Right lung (tissue), 5 donors: Measurements from ENCODE around the gene IL1RN. TPM values are rescaled to one million over a fixed set of nuclear protein-coding genes. Genes with fewer than 3 reads are reported as not detected.

Source experiments
- DNase-seq, 2 donors: peaks; one replicate each; pipeline ENCODE4 v3.0.0-alpha.2; 2013
- polyA plus RNA-seq, 5 donors: library from polyadenylated mRNA; unstranded; fragments of 120-200 nt; gene quantifications; one replicate each; pipeline versions ENCODE4 v1.2.1 to v1.2.3, GENCODE V29; 2013; ENCODE audit warnings: inconsistent platforms in 1 of 5, low replicate concordance in 1 of 5; ENCODE audit not compliant: insufficient read length in 5 of 5, insufficient read depth in 1 of 5

IL1RN gene
- polyA plus RNA-seq, 5 donors, result 0.21 to 1.5 (median 1.2) TPM

- no peak for DNase-seq
Measured at GRCh38 chr2:113127646-113128570, 510 bp downstream of the IL1RN start.

DNA sequence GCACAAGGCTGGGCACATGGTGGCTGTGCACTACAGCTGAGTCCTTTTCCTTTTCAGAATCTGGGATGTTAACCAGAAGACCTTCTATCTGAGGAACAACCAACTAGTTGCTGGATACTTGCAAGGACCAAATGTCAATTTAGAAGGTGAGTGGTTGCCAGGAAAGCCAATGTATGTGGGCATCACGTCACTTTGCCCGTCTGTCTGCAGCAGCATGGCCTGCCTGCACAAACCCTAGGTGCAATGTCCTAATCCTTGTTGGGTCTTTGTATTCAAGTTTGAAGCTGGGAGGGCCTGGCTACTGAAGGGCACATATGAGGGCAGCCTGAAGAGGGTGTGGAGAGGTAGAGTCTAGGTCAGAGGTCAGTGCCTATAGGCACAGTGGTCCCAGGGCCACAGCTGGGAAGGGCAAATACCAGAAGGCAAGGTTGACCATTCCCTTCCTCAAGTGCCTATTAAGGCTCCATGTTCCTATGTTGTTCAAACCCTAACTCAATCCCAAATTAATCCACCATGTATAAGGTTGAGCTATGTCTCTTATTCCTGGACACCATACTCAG lies 2.2 kb downstream of the IL1RN start:
- DNase-seq, result no peak

DNA sequence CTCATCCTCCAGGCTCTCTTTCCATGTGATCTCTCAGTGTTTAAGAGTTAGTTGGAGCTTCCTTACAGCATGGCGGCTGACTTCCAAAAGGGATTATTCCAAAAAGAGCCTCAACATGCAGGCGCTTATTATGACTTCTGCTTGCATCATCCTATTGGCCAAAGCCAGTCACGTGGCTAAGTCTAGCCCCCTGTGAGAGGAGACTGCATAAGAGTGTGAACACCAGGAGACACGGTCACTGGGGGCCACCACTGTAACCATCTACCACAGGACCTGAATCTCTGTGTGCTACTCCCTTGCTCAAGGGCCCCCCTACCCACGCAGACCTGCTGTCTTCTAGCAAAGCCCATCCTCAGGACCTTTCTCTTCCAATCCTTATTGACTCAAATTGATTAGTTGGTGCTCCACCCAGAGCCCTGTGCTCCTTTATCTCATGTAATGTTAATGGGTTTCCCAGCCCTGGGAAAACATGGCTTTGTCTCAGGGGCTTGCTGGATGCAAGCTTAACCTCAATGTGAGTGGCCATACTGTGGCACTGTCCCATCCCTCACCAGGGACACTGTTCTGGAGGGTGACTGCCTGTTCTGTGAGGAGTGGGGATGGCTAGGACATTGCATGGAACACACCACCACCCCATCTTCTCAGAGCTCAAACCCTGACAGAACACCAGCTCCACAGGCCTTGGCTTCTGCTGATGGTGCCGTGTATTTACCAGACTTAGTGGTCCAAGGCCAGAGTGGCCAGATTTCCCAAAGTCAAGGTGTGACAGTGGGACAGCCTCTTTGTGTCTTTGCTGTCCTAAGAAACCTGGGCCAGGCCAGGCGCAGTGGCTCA lies 4.2 kb downstream of the IL1RN start:
- no peak for DNase-seq

DNA sequence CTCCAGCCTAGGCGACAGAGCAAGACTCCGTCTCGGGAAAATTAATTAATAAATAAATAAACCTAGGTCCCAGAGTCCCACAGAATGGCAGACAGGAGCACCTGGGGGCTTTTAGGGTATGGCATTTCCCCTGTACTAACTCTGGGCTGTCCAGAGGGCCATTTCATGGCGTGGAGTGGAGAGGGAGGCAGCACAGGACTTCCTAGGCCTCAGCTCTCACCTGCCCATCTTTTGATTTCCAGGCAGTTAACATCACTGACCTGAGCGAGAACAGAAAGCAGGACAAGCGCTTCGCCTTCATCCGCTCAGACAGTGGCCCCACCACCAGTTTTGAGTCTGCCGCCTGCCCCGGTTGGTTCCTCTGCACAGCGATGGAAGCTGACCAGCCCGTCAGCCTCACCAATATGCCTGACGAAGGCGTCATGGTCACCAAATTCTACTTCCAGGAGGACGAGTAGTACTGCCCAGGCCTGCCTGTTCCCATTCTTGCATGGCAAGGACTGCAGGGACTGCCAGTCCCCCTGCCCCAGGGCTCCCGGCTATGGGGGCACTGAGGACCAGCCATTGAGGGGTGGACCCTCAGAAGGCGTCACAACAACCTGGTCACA lies 5.1 kb downstream of the IL1RN start:
- no peak for DNase-seq

GRCh38 chr2:113133704-113134598 lies 6.6 kb downstream of the IL1RN start:
- DNase-seq, result no peak

GRCh38 chr2:113134717-113135116 lies 7.3 kb downstream of the IL1RN start:
- DNase-seq, result no peak

GRCh38 chr2:113135317-113135716 lies 7.9 kb downstream of the IL1RN start:
- DNase-seq, result no peak

DNA sequence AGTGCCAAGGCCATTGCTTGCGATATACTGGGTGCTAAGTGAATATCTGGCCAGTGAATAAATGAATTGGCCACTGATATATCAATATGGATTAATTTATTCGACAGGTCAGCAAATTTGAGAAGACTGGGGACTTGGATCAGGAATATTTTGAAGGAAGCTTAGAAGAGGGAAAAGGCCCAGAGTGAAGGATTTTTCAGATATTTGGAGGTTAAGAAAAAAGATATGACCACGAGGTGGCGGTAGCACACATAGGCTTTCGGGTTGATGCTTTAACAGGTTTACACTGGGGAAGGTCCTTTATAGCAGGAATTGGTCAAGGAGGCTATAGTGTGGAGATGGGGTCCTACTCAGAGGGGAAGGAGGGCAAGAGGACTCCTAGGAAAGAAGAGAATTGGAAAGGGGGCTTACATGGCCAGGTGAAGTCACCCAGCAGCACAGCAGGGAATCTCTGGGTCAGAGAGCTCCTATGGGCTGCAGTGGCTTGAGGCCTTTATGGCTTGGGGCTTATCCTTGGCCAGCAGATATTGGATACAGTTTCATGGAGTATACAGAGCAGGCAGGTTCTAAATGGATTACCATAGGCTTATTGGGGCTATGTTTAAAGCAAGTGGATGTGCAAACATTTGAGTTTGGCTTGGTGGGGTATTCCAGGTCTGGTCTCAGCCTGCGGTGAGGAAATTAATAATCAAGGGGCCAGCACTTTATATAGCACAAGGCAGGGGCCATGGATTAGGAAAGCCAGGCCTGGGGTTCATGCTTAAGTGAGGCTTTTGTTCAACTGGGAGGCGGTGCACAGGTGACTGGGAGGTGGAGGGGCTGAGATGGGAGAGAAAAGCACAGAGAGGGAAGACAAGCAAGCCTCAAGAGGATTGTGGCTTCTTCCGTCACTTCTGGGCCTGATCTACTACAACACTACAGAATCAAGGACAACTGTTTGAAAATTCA lies 9.7 kb downstream of the IL1RN start:
- DNase-seq, result peak; percentile 21 to 40

DNA sequence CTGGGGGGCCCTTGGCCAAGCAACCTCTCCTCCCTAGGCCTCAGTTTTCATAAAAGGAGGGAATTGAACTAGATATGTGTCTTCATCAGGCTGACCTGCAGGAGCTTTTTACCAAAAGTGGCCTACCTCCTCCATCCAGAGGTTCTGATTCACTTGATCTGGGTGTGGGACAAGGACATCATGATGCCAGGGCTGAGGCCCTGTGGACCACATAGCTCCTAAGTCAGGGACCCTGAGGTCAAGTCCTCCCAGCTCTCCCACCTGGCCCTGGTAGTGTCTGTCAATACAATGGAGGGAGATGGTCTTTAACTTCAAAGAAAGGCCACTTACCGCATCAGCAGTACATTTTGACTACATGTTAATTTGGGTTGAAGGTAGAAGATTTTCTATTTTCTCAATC lies 10.4 kb downstream of the IL1RN start:
- DNase-seq, result no peak

GRCh38 chr2:113138428-113139322 lies 11.3 kb downstream of the IL1RN start:
- DNase-seq, result peak; percentile 57 to 69

DNA sequence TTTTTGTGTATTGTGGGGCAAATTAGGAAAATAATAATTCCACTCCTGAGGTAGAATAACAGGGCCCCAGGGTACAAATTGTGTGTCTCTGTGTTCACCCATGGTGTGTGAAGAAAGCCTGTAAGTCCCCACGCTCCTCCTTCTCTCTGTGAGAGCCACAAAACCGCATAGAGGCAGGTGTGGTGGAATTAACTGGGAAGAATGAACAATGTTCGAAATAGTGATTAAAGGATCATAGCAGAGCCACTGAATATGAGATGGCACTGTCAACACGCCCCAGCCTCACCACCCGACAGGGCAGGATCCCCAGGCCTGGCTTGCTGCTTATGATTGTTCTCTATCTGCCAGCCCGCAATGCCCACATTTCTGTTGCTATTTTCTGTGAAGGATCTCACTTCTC lies 14.1 kb downstream of the IL1RN start:
- no peak for DNase-seq

DNA sequence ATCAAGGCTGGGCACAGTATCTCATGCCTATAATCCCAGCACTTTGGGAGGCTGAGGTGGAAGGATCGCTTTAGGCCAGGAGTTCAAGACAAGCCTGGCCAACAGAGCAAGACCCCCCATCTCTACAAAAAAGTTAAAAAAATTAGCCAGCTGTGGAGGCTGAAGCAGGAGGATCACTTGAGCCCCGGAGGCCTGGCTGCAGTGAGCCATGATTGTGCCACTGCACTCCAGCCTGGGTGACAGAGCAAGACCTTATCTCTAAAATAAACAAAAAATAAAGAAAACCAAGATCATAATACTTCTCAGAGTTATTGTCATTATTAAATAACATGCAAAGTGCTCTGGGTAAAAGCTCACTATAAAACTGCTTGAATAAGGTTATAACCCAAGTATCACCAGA lies 14.9 kb downstream of the IL1RN start:
- DNase-seq, result no peak

DNA sequence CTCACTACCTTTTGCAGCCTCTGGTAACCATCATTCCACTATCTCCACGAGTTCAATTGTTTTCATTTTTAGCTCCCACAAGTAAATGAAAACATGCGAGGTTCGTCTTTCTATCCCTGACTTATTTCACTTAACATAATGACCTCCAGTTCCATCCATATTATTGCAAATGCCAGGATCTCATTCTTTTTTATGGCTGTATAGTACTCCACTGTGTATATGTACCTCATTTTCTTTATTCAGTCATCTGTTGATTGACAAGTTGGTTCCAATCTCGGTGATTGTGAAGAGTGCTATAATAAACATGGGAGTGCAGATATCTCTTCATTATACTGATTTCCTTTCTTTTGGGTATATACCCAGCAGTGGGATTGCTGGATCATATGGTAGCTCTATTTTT lies 16.9 kb downstream of the IL1RN start:
- no peak for DNase-seq

DNA sequence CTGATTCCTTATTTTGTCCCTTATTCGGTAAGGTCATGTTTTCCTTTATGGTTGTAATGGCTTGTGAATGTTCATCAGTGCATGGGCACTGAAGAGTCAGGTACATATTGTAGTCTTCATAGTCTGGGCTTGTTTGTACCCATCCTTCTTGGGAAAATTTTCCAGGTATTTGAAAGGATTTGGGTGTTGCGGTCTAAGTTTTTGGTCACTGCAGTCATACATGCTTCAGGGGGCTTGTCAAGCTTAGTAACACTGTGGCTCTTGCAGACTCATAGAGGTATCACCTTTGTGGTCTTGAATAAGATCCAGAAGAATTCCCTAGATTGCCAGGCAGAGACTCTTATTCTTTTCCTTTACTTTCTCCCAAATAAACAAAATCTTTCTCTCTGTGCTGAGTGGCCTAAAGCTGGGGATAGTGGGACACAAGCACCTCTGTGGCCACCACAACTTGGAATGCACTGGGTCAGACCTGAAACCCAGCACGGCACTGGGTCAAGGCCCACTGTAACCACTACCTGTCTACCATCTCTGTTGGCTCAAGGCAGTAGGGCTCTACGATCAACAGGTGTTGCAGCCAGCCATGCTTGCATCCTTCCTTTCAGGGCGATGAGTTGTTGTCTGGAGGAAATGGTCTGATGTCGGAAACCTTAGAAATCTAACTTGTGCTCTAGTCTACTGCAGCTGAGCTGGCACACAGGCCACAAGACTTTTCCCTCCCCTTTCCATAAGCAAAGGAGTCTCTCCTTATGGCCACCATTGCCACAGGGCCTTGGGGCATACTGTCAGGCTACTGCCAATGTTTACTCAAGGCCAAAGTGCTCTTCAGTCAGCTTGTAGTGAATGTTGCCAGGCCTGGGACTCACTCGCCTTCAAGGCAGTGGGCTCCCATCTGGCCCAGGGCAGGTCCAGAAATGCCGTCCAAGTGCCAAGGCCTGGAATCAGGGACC lies 21.5 kb downstream of the IL1RN start:
- DNase-seq, result no peak

DNA sequence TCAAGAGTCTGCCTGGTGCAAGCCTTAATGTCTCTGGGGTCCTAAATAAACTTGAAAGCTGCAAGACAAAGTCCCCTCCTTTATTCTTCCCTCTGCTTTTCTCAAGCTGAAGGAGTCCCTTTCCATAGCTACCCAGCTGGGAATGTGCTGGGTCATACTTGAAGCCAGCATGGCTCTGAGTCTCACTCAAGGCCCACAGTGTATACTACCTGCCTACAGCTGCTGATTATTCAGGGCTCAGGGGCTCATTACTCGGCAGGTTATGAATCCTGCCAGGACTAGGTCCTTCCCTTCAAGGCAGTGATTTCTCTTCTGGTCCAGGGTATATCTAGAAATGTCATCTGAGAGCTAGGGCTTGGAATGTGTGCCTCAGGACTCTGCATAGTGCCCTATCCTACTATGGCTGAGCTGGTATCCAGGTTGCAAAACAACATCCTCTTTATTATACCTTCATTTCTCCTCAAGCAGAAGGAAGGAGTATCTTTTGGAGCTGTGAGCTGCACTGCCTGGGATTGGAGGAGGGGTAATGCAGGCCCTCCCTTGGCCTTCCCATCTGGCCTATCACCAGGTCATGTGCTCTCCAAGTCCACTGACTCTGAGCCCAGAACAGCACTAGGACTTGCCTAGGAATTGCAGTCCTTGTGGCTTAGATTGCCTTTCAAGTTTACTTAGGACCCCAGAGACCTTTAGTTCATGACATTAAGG lies 22.3 kb downstream of the IL1RN start:
- no peak for DNase-seq

DNA sequence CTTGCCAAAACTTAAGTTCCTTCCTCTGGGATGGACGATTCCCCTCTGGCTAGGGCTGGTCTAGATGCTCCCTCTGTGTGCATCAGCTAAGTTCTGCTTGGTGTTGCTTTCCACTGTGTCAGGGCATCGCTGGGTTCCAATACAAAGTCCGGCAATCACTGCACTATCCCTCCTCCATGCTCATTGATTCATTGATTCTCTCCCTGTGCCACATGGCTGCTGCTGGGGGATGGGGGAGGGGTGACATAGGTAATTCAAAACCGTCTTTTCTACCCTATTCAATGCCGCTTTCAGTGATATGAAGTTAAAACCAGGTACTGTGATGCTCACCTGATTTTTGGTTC lies 22.8 kb downstream of the IL1RN start:
- DNase-seq, result no peak

- no peak for DNase-seq
Measured at GRCh38 chr2:113155331-113155730, 27.9 kb downstream of the IL1RN start.
